HEK293 (cell line): ENCODE data around the gene FHL1.

Source experiments
- HOXD13 ChIP-seq: sonication (generic); formaldehyde crosslinking; IDR thresholded peaks from 2 replicates; pipeline ENCODE4 v1.8.0; 2022; ENCODE audit warnings: missing genetic modification reagents, borderline replicate concordance
- KLF9 ChIP-seq: fragments of 450-650 bp; formaldehyde crosslinking; IDR thresholded peaks from 2 replicates; pipeline ENCODE4 v1.5.1; 2016; ENCODE audit warnings: missing biosample characterization, missing genetic modification characterization, low read depth
- TSHZ1 ChIP-seq: fragments of 450-650 bp; formaldehyde crosslinking; IDR thresholded peaks from 2 replicates; pipeline ENCODE4 v1.5.1; 2016; ENCODE audit warnings: missing biosample characterization, missing genetic modification characterization, borderline replicate concordance
- ZBTB26 ChIP-seq: fragments of 450-650 bp; formaldehyde crosslinking; optimal IDR thresholded peaks from 2 replicates; pipeline ENCODE3; 2016; ENCODE audit warnings: missing biosample characterization, mild to moderate bottlenecking, missing genetic modification characterization
- ZFP69B ChIP-seq: fragments of 450-650 bp; formaldehyde crosslinking; IDR thresholded peaks from 2 replicates; pipeline ENCODE4 v1.5.1; 2016; ENCODE audit warnings: missing biosample characterization, missing genetic modification characterization
- ZIC2 ChIP-seq: fragments of 450-650 bp; formaldehyde crosslinking; IDR thresholded peaks from 2 replicates; pipeline ENCODE4 v1.5.1; 2016; ENCODE audit warnings: missing biosample characterization, missing genetic modification characterization
- ZNF10 ChIP-seq: fragments of 450-650 bp; formaldehyde crosslinking; IDR thresholded peaks from 2 replicates; pipeline ENCODE4 v1.5.1; 2017; ENCODE audit warnings: missing biosample characterization, missing genetic modification characterization
- ZNF140 ChIP-seq: fragments of 450-650 bp; formaldehyde crosslinking; IDR thresholded peaks from 2 replicates; pipeline ENCODE4 v1.5.1; 2016; ENCODE audit warnings: missing biosample characterization, missing genetic modification characterization
- ZNF157 ChIP-seq: fragments of 450-650 bp; formaldehyde crosslinking; IDR thresholded peaks from 2 replicates; pipeline ENCODE4 v1.5.1; 2016; ENCODE audit warnings: missing biosample characterization, missing genetic modification characterization
- ZNF2 ChIP-seq: fragments of 450-650 bp; formaldehyde crosslinking; IDR thresholded peaks from 2 replicates; pipeline ENCODE4 v1.5.1; 2016; ENCODE audit warnings: missing biosample characterization, missing genetic modification characterization
- ZNF23 ChIP-seq: fragments of 450-650 bp; formaldehyde crosslinking; IDR thresholded peaks from 2 replicates; pipeline ENCODE4 v1.5.1; 2016; ENCODE audit warnings: missing biosample characterization, missing genetic modification characterization, borderline replicate concordance
- ZNF24 ChIP-seq: fragments of 450-650 bp; formaldehyde crosslinking; IDR thresholded peaks from 2 replicates; pipeline ENCODE4 v1.5.1; 2016; ENCODE audit warnings: missing biosample characterization, missing genetic modification characterization
- ZNF341 ChIP-seq: fragments of 450-650 bp; formaldehyde crosslinking; IDR thresholded peaks from 2 replicates; pipeline ENCODE4; 2016; ENCODE audit warnings: low read depth, missing biosample characterization, missing genetic modification characterization
- ZNF37A ChIP-seq: fragments of 450-650 bp; IDR thresholded peaks from 2 replicates; pipeline ENCODE4 v1.5.1; 2018; ENCODE audit warnings: missing biosample characterization, missing genetic modification characterization
- ZNF501 ChIP-seq: fragments of 450-650 bp; formaldehyde crosslinking; IDR thresholded peaks from 2 replicates; pipeline ENCODE4 v1.5.1; 2016; ENCODE audit warnings: missing biosample characterization, missing genetic modification characterization
- ZNF521 ChIP-seq: fragments of 450-650 bp; formaldehyde crosslinking; IDR thresholded peaks from 2 replicates; pipeline ENCODE4 v1.5.1; 2017; ENCODE audit warnings: missing biosample characterization, mild to moderate bottlenecking, missing genetic modification characterization
- ZNF561 ChIP-seq: fragments of 450-650 bp; IDR thresholded peaks from 2 replicates; pipeline ENCODE4 v1.5.1; 2018; ENCODE audit warnings: missing biosample characterization, missing genetic modification characterization, borderline replicate concordance
- ZNF621 ChIP-seq: fragments of 450-650 bp; formaldehyde crosslinking; IDR thresholded peaks from 2 replicates; pipeline ENCODE4 v1.5.1; 2017; ENCODE audit warnings: missing biosample characterization, missing genetic modification characterization
- ZNF624 ChIP-seq: fragments of 450-650 bp; formaldehyde crosslinking; IDR thresholded peaks from 2 replicates; pipeline ENCODE4 v1.5.1; 2017; ENCODE audit warnings: missing biosample characterization, missing genetic modification characterization
- ZNF76 ChIP-seq: fragments of 450-650 bp; formaldehyde crosslinking; IDR thresholded peaks from 2 replicates; pipeline ENCODE4; 2016; ENCODE audit warnings: low read depth, missing biosample characterization, missing genetic modification characterization, borderline replicate concordance
- ZNF768 ChIP-seq: fragments of 450-650 bp; formaldehyde crosslinking; IDR thresholded peaks from 2 replicates; pipeline ENCODE4 v1.5.1; 2018; ENCODE audit warnings: missing biosample characterization, mild to moderate bottlenecking, missing genetic modification characterization
- TF ChIP-seq, protein P1 (sequence below): fragments of 450-650 bp; formaldehyde crosslinking; IDR thresholded peaks from 2 replicates; pipeline ENCODE4 v1.5.0; 2017; ENCODE audit warnings: missing biosample characterization, missing genetic modification characterization, borderline replicate concordance
- TF ChIP-seq, protein P2 (sequence below): fragments of 450-650 bp; formaldehyde crosslinking; IDR thresholded peaks from 2 replicates; pipeline ENCODE4 v1.5.1; 2016; ENCODE audit warnings: missing biosample characterization, missing genetic modification characterization
- TF ChIP-seq, protein P3 (sequence below): fragments of 450-650 bp; formaldehyde crosslinking; IDR thresholded peaks from 2 replicates; pipeline ENCODE4 v1.5.1; 2016; ENCODE audit warnings: missing biosample characterization, missing genetic modification characterization
- TF ChIP-seq, protein P4 (sequence below): fragments of 450-650 bp; formaldehyde crosslinking; IDR thresholded peaks from 2 replicates; pipeline ENCODE4 v1.5.1; 2016; ENCODE audit warnings: missing biosample characterization, missing genetic modification characterization

Gene FHL1

DNA sequence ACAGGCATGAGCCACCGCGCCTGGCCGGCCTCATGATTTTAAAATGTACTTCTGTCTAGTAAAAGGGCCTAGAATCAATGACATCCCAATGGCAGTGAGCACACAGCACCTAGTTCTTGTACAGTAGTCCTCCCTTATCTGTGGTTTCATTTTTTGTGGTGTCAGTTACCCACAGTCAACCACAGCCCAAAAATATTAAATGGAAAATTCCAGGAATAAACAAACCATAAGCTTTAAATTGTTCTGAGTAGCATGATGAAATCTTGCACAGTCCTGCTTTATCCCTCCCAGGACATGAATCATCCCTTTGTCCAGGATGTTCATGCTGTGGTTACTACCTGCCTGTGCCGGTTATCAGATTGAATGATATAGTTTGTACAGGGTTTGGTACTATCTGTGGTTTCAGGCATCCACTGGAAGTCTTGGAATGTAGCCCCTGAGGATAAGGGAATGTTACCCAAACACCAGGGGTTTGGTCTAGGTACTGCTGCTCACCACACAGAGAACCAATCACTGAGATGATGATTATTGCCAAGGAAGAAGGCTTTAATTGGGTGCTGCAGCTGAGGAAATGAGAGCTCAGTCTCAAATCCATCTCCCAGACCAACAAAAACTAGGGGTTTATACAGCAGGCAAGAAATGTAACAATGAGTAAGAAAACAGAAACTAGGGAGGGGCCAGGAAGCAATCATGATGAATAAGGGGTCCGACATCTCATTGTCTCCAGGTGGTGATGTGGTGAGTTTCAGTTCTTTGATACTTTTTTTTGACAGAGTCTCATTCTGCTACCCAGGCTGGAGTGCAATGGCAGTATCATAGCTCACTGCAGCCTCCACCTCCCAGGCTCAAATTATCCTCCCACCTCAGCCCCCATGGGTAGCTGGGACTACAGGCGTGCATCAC, 16.2 kb upstream of the FHL1 start (continued):
- TF ChIP-seq ZNF768 (tag by site-specific recombination) (no peak), ZNF23 (tag by site-specific recombination) (no peak), ZNF37A (no peak), TSHZ1 (tag by site-specific recombination) (peak; percentile 26; the same call in 1 of the 2 replicates), ZNF621 (tag by site-specific recombination) (no peak), ZFP69B (tag by site-specific recombination) (0 out of 2 replicates have a peak, but pooled peaks have one; percentile 38), ZIC2 (peak; percentile 92), ZNF157 (tag by site-specific recombination) (no peak), ZNF561 (peak; percentile 80; the same call in 1 of the 2 replicates), ZNF501 (tag by site-specific recombination) (peak; percentile 48; the same call in 1 of the 2 replicates), ZNF521 (tag by site-specific recombination) (no peak), ZNF10 (tag by site-specific recombination) (peak; percentile 35), ZNF341 (tag by site-specific recombination) (no peak), ZBTB26 (no peak), HOXD13 (CRISPR knock-in tag) (peak; percentile 68), KLF9 (tag by site-specific recombination) (no peak; the same call in 1 of the 2 replicates), ZNF2 (tag by site-specific recombination) (no peak; the same call in 1 of the 2 replicates), ZNF24 (peak; percentile 92), ZNF140 (no peak), ZNF624 (tag by site-specific recombination) (no peak), ZNF76 (no peak)
- TF ChIP-seq, protein P1, sequence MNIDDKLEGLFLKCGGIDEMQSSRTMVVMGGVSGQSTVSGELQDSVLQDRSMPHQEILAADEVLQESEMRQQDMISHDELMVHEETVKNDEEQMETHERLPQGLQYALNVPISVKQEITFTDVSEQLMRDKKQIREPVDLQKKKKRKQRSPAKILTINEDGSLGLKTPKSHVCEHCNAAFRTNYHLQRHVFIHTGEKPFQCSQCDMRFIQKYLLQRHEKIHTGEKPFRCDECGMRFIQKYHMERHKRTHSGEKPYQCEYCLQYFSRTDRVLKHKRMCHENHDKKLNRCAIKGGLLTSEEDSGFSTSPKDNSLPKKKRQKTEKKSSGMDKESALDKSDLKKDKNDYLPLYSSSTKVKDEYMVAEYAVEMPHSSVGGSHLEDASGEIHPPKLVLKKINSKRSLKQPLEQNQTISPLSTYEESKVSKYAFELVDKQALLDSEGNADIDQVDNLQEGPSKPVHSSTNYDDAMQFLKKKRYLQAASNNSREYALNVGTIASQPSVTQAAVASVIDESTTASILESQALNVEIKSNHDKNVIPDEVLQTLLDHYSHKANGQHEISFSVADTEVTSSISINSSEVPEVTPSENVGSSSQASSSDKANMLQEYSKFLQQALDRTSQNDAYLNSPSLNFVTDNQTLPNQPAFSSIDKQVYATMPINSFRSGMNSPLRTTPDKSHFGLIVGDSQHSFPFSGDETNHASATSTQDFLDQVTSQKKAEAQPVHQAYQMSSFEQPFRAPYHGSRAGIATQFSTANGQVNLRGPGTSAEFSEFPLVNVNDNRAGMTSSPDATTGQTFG (tag by site-specific recombination), result no peak
- TF ChIP-seq, protein P2, sequence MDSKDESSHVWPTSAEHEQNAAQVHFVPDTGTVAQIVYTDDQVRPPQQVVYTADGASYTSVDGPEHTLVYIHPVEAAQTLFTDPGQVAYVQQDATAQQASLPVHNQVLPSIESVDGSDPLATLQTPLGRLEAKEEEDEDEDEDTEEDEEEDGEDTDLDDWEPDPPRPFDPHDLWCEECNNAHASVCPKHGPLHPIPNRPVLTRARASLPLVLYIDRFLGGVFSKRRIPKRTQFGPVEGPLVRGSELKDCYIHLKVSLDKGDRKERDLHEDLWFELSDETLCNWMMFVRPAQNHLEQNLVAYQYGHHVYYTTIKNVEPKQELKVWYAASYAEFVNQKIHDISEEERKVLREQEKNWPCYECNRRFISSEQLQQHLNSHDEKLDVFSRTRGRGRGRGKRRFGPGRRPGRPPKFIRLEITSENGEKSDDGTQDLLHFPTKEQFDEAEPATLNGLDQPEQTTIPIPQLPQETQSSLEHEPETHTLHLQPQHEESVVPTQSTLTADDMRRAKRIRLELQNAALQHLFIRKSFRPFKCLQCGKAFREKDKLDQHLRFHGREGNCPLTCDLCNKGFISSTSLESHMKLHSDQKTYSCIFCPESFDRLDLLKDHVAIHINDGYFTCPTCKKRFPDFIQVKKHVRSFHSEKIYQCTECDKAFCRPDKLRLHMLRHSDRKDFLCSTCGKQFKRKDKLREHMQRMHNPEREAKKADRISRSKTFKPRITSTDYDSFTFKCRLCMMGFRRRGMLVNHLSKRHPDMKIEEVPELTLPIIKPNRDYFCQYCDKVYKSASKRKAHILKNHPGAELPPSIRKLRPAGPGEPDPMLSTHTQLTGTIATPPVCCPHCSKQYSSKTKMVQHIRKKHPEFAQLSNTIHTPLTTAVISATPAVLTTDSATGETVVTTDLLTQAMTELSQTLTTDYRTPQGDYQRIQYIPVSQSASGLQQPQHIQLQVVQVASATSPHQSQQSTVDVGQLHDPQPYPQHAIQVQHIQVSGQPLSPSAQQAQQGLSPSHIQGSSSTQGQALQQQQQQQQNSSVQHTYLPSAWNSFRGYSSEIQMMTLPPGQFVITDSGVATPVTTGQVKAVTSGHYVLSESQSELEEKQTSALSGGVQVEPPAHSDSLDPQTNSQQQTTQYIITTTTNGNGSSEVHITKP (tag by site-specific recombination), result peak; percentile 84
- TF ChIP-seq, protein P3, sequence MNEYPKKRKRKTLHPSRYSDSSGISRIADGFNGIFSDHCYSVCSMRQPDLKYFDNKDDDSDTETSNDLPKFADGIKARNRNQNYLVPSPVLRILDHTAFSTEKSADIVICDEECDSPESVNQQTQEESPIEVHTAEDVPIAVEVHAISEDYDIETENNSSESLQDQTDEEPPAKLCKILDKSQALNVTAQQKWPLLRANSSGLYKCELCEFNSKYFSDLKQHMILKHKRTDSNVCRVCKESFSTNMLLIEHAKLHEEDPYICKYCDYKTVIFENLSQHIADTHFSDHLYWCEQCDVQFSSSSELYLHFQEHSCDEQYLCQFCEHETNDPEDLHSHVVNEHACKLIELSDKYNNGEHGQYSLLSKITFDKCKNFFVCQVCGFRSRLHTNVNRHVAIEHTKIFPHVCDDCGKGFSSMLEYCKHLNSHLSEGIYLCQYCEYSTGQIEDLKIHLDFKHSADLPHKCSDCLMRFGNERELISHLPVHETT (tag by site-specific recombination), result peak; percentile 57
- TF ChIP-seq, protein P4, sequence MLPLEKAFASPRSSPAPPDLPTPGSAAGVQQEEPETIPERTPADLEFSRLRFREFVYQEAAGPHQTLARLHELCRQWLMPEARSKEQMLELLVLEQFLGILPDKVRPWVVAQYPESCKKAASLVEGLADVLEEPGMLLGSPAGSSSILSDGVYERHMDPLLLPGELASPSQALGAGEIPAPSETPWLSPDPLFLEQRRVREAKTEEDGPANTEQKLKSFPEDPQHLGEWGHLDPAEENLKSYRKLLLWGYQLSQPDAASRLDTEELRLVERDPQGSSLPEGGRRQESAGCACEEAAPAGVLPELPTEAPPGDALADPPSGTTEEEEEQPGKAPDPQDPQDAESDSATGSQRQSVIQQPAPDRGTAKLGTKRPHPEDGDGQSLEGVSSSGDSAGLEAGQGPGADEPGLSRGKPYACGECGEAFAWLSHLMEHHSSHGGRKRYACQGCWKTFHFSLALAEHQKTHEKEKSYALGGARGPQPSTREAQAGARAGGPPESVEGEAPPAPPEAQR (tag by site-specific recombination), result 0 out of 2 replicates have a peak, but pooled peaks have one; percentile 61
